ENCODE results near the gene EPHA10. TPM values are rescaled to one million over a fixed set of nuclear protein-coding genes. Genes with fewer than 3 reads are reported as not detected.

The EPHA10 gene
- total and polyA plus RNA-seq, 7 donors, result 0.05 TPM; not detected in 6

- Histone ChIP-seq H3K27me3 (ENCODE audit: insufficient read depth in 3 of 3, low read length in 2 of 3) (no peaks in the 10 kb centered on the region), H3K4me3 (no peak overlapping the region), H3K9me3 (no peaks in the 10 kb centered on the region), H3K4me1 (no peaks in the 10 kb centered on the region), H3K36me3 (ENCODE audit: insufficient read depth in 1 of 2, low read depth in 1 of 2) (no peaks in the 10 kb centered on the region), H3K27ac (no peak overlapping the region)
- 94 to 97% (median 95%) methylated on average over 2 of the region's 2 CpGs for WGBS, 3 donors
- ATAC-seq (no peak), DNase-seq (no peak)
- intact Hi-C loops (cut with DNase I), result loop anchor here in 1 of 2 donors (10.0 kb wide), 2 partner anchors 108 to 158 kb away; partner anchors contain the start of genes C1orf122, MTF1 and YRDC
- no peak for TF ChIP-seq CTCF (IDR thresholded peaks at IDR 0.05)
Observed at GRCh38 chr1:37697090-37697489, 67.8 kb downstream of the EPHA10 start.

GRCh38 chr1:37692834-37693175, 72.1 kb downstream of the EPHA10 start:
- peaks cover 22% of the 10 kb centered on the region for H3K4me1 ChIP-seq
- peak in 1 of 2 donors; percentile 19 for DNase-seq
- TF ChIP-seq CTCF (IDR thresholded peaks at IDR 0.05), result no peak
- H3K9me3 ChIP-seq, result no peaks in the 10 kb centered on the region
- ATAC-seq, result no peak
- WGBS, 3 donors, result 1 to 2% (median 1%) methylated on average over 16 of the region's 16 CpGs
- no peaks in the 10 kb centered on the region for H3K27me3 ChIP-seq (ENCODE audit: insufficient read depth in 3 of 3, low read length in 2 of 3)
- intact Hi-C loops (cut with DNase I), result loop anchor here (5.0 to 10.0 kb wide), 3 partner anchors 112 to 162 kb away; partner anchors contain the start of genes C1orf122 (in 2 of the 2), YRDC (in 2 of the 2) and MTF1 (in 1 of the 2)
- H3K4me3 ChIP-seq, result peak overlapping the region; percentile 85
- peaks cover 0 to 8% of the 10 kb centered on the region in 2 donors for H3K36me3 ChIP-seq (ENCODE audit: insufficient read depth in 1 of 2, low read depth in 1 of 2)
- H3K27ac ChIP-seq, result no peak overlapping the region

GRCh38 chr1:37692078-37692833, 72.7 kb downstream of the EPHA10 start, which contains the start of gene CDCA8:
Gene CDCA8, plus strand, starts transcription at chr1:37692516. Its CDS starts 175 bp downstream, at chr1:37692691.
- ATAC-seq (peak; percentile 93 to 95 (median 93)), DNase-seq (peak; percentile 98 to 99)
- Histone ChIP-seq H3K9me3 (no peaks in the 10 kb centered on the region), H3K27ac (peak within 1 kb of the TSS; percentile 84), H3K4me1 (peaks cover 22% of the 10 kb centered on the region), H3K4me3 (peak within 1 kb of the TSS; percentile 85), H3K27me3 (ENCODE audit: insufficient read depth in 3 of 3, low read length in 2 of 3) (no peaks in the 10 kb centered on the region), H3K36me3 (ENCODE audit: insufficient read depth in 1 of 2, low read depth in 1 of 2) (peaks cover 0 to 14% of the 10 kb centered on the region in 2 donors)
- 0% methylated on average over 49 to 54 of the region's 54 CpGs for WGBS, 3 donors
- intact Hi-C loops (cut with DNase I), result loop anchor here (5.0 to 10.0 kb wide), 3 partner anchors 113 to 163 kb away; partner anchors contain the start of genes C1orf122 (in 2 of the 2), YRDC (in 2 of the 2) and MTF1 (in 1 of the 2)
- TF ChIP-seq CTCF (IDR thresholded peaks at IDR 0.05), result peak; percentile 50

GRCh38 chr1:37691497-37692077, 73.3 kb downstream of the EPHA10 start:
- peaks cover 22% of the 10 kb centered on the region for H3K4me1 ChIP-seq
- H3K36me3 ChIP-seq (ENCODE audit: insufficient read depth in 1 of 2, low read depth in 1 of 2), result peaks cover 1 to 19% of the 10 kb centered on the region in 2 donors
- H3K27ac ChIP-seq, result peak overlapping the region; percentile 84
- intact Hi-C loops (cut with DNase I), result loop anchor here (5.0 to 10.0 kb wide), 3 partner anchors 113 to 163 kb away; partner anchors contain the start of genes C1orf122 (in 2 of the 2), YRDC (in 2 of the 2) and MTF1 (in 1 of the 2)
- WGBS, 3 donors, result 2 to 3% (median 3%) methylated on average over 39 to 45 of the region's 45 CpGs
- ATAC-seq, result peak; percentile 2 to 41 (median 18)
- H3K27me3 ChIP-seq (ENCODE audit: insufficient read depth in 3 of 3, low read length in 2 of 3), result no peaks in the 10 kb centered on the region
- peak; percentile 44 to 74 for DNase-seq
- no peaks in the 10 kb centered on the region for H3K9me3 ChIP-seq
- TF ChIP-seq CTCF (IDR thresholded peaks at IDR 0.05), result no peak
- peak overlapping the region; percentile 85 for H3K4me3 ChIP-seq

Data from psoas muscle (tissue), 8 donors.